A549 (cell line): ENCODE data around the gene SLC9A3. TPM values are rescaled to one million over a fixed set of nuclear protein-coding genes. Genes with fewer than 3 reads are reported as not detected.

ENCODE experiments used
- ATAC-seq, 2 experiments: fragments of 200-7000 bp in 1 of 2; fragments of >200 bp in 1 of 2; cut with Nextera tagmentation in 1 of 2; cut with Tn5 transposase in 1 of 2; 3 replicates each; pipeline versions ENCODE4 v1.8.0 to v1.9.1; 2018 to 2020; ENCODE audit warnings: mild to moderate bottlenecking in 1 of 2, moderate library complexity in 1 of 2
- CTCF ChIA-PET: fragments of 300-600 bp; sonication (Branson Sonifier 250); formaldehyde crosslinking; extraction: SDS; loops from one replicate; lab custom pipeline; 2021; ENCODE audit warnings: antibody characterized with exemption, inconsistent platforms; lab: Yijun Ruan, JAX
- POLR2A ChIA-PET: fragments of 350-600 bp; formaldehyde crosslinking; extraction: SDS; loops from one replicate; lab custom pipeline; 2021; ENCODE audit warnings: antibody characterized with exemption, inconsistent platforms; lab: Yijun Ruan, JAX
- DNase-seq, 2 experiments: peaks; one replicate each; pipeline versions ENCODE4 v3.0.0 to v3.0.0-alpha.2; 2011 to 2016; ENCODE audit warnings: low read depth in 1 of 2, low spot score in 1 of 2
- FAIRE-seq: peaks from 2 replicates; lab custom pipeline; 2011; peaks lifted over from hg19 to GRCh38; lab: Jason Lieb, UNC
- H3K27ac ChIP-seq, 2 experiments: fragments of >200 bp; sonication (Bioruptor Twin); formaldehyde crosslinking; 3 replicates each; pipeline ENCODE4 v1.5.1; 2016 to 2017
- H3K4me1 ChIP-seq: fragments of >200 bp; sonication (Bioruptor Twin); formaldehyde crosslinking; 3 replicates; pipeline ENCODE4 v1.6.1; 2016
- H3K4me2 ChIP-seq: fragments of >200 bp; sonication (Bioruptor Twin); formaldehyde crosslinking; 3 replicates; pipeline ENCODE4 v1.6.1; 2016
- H3K4me3 ChIP-seq: fragments of >200 bp; sonication (Bioruptor Twin); formaldehyde crosslinking; 3 replicates; pipeline ENCODE4 v1.5.1; 2016
- H3K9me3 ChIP-seq: fragments of >200 bp; sonication (Bioruptor Twin); formaldehyde crosslinking; 3 replicates; pipeline ENCODE4 v1.6.1; 2016
- ATOH8 ChIP-seq: fragments of 250-450 bp; sonication (Bioruptor Pico); IDR thresholded peaks from 2 replicates; pipeline ENCODE4 v1.5.0; 2020; ENCODE audit warnings: low read depth, mild to moderate bottlenecking, moderate library complexity
- BCL3 ChIP-seq: fragments of >200 bp; sonication (Bioruptor Twin); formaldehyde crosslinking; IDR thresholded peaks from 3 replicates; pipeline ENCODE4 v1.6.1; 2016
- CBX2 ChIP-seq: fragments of 200-600 bp; sonication (generic); IDR thresholded peaks from 2 replicates; pipeline ENCODE4 v1.6.1; 2016; ENCODE audit warnings: low read depth, mild to moderate bottlenecking, borderline replicate concordance
- CEBPB ChIP-seq, 2 experiments: fragments of >200 bp in 1 of 2; sonication (Bioruptor Twin) in 1 of 2; formaldehyde crosslinking in 1 of 2; IDR thresholded peaks; 2 replicates each; pipeline ENCODE4 v1.6.1; 2012 to 2016
- CHD2 ChIP-seq: fragments of 150-350 bp; IDR thresholded peaks from 2 replicates; pipeline ENCODE4 v1.6.1; 2014; ENCODE audit warnings: low read length; ENCODE audit not compliant: partially characterized antibody
- CHD4 ChIP-seq: fragments of 200-600 bp; sonication (generic); IDR thresholded peaks from 2 replicates; pipeline ENCODE4 v1.6.1; 2016; ENCODE audit warnings: antibody characterized with exemption, mild to moderate bottlenecking, borderline replicate concordance
- ELK1 ChIP-seq: fragments of 150-350 bp; IDR thresholded peaks from 2 replicates; pipeline ENCODE4 v1.6.1; 2014; ENCODE audit warnings: low read depth, mild to moderate bottlenecking, low read length
- EP300 ChIP-seq, 2 experiments: fragments of >200 bp; sonication (Bioruptor Twin); formaldehyde crosslinking; IDR thresholded peaks; 2 replicates in 1 of 2; 3 replicates in 1 of 2; pipeline ENCODE4 v1.6.1; 2016 to 2017
- ESRRA ChIP-seq: fragments of 150-350 bp; IDR thresholded peaks from 2 replicates; pipeline ENCODE4 v1.6.1; 2014; ENCODE audit warnings: mild to moderate bottlenecking, low read length, borderline replicate concordance
- FOSB ChIP-seq: fragments of 250-450 bp; sonication (Bioruptor Pico); IDR thresholded peaks from 2 replicates; pipeline ENCODE4 v1.5.0; 2020; ENCODE audit warnings: mild to moderate bottlenecking, moderate library complexity
- FOSL2 ChIP-seq, 2 experiments: fragments of 450-650 bp in 1 of 2; fragments of >200 bp in 1 of 2; sonication (Bioruptor Twin) in 1 of 2; formaldehyde crosslinking; IDR thresholded peaks; 2 replicates each; pipeline versions ENCODE4 v1.5.0 to v1.6.1; 2016 to 2020; ENCODE audit warnings: mild to moderate bottlenecking in 1 of 2, moderate library complexity in 1 of 2
- FOXS1 ChIP-seq: fragments of 250-450 bp; sonication (Bioruptor Pico); IDR thresholded peaks from 2 replicates; pipeline ENCODE4 v1.5.0; 2020; ENCODE audit warnings: mild to moderate bottlenecking, moderate library complexity
- GATA3 ChIP-seq: IDR thresholded peaks from 2 replicates; pipeline ENCODE4 v1.6.1; 2012; ENCODE audit warnings: borderline replicate concordance
- HES2 ChIP-seq: fragments of >200 bp; sonication (Bioruptor Twin); formaldehyde crosslinking; IDR thresholded peaks from 2 replicates; pipeline ENCODE4 v1.6.1; 2016
- HEYL ChIP-seq: fragments of 250-450 bp; sonication (Bioruptor Pico); IDR thresholded peaks from 2 replicates; pipeline ENCODE4 v1.8.0; 2021; ENCODE audit warnings: mild to moderate bottlenecking, moderate library complexity
- HOXB5 ChIP-seq: fragments of 250-450 bp; sonication (Bioruptor Pico); IDR thresholded peaks from 2 replicates; pipeline ENCODE4 v1.5.0; 2020; ENCODE audit warnings: mild to moderate bottlenecking, moderate library complexity
- JUN ChIP-seq, 2 experiments: fragments of >200 bp; sonication (Bioruptor Twin); formaldehyde crosslinking; IDR thresholded peaks; 2 replicates in 1 of 2; 3 replicates in 1 of 2; pipeline ENCODE4 v1.6.1; 2016 to 2017
- JUNB ChIP-seq: fragments of >200 bp; sonication (Bioruptor Twin); formaldehyde crosslinking; IDR thresholded peaks from 2 replicates; pipeline ENCODE4 v1.6.1; 2016
- KDM1A ChIP-seq: fragments of 200-600 bp; sonication (generic); IDR thresholded peaks from 2 replicates; pipeline ENCODE4 v1.6.1; 2016; ENCODE audit warnings: low read depth, mild to moderate bottlenecking
- NR3C1 ChIP-seq: fragments of >200 bp; sonication (Bioruptor Twin); formaldehyde crosslinking; IDR thresholded peaks from 3 replicates; pipeline ENCODE4 v1.6.1; 2017
- PHF8 ChIP-seq: fragments of 200-600 bp; sonication (generic); IDR thresholded peaks from 2 replicates; pipeline ENCODE4 v1.6.1; 2016; ENCODE audit warnings: low read depth, mild to moderate bottlenecking, antibody characterized with exemption, moderate library complexity, borderline replicate concordance
- POLR2AphosphoS2 ChIP-seq: conservative IDR thresholded peaks from 2 replicates; pipeline ENCODE4 v1.6.1; 2012; ENCODE audit warnings: low read length, improper control_type of control experiment, inconsistent platforms
- RAD21 ChIP-seq, 2 experiments: fragments of >200 bp in 1 of 2; sonication (Bioruptor Twin) in 1 of 2; formaldehyde crosslinking in 1 of 2; IDR thresholded peaks in 1 of 2; conservative IDR thresholded peaks in 1 of 2; 2 replicates in 1 of 2; 3 replicates in 1 of 2; pipeline ENCODE4 v1.6.1; 2012 to 2018; ENCODE audit warnings: inconsistent platforms in 1 of 2
- RARB ChIP-seq: fragments of 250-450 bp; sonication (Bioruptor Pico); IDR thresholded peaks from 2 replicates; pipeline ENCODE4 v1.8.0; 2021; ENCODE audit warnings: mild to moderate bottlenecking, moderate library complexity
- SMC3 ChIP-seq: fragments of >200 bp; sonication (Bioruptor Twin); formaldehyde crosslinking; IDR thresholded peaks from 3 replicates; pipeline ENCODE4 v1.6.1; 2018; ENCODE audit warnings: inconsistent platforms
- TFCP2L1 ChIP-seq: fragments of 250-450 bp; sonication (Bioruptor Pico); IDR thresholded peaks from 2 replicates; pipeline ENCODE4 v1.5.0; 2021; ENCODE audit warnings: mild to moderate bottlenecking
- ZFP36 ChIP-seq: fragments of 450-650 bp; IDR thresholded peaks from 2 replicates; pipeline ENCODE4 v1.6.1; 2014; ENCODE audit warnings: borderline replicate concordance; ENCODE audit not compliant: partially characterized antibody
- ZSCAN20 ChIP-seq: fragments of 250-450 bp; sonication (Bioruptor Pico); IDR thresholded peaks from 2 replicates; pipeline ENCODE4 v1.8.0; 2022; ENCODE audit warnings: mild to moderate bottlenecking, moderate library complexity
- WGBS: methylation state at CpG from one replicate; pipeline ENCODE4 v1.1.6; 2017; ENCODE audit errors: missing lambda C conversion rate; 5-methylcytosine and 5-hydroxymethylcytosine counted together
- polyA plus RNA-seq, 4 experiments: library from polyadenylated mRNA; depleted of rRNA in 3 of 4; stranded (reverse); fragments of >200 nt; fragmentation: RNase III in 1 of 4; extraction: RNeasy Plus Mini Kit Qiagen cat#74134 plus additional on column Dnase treatment in 1 of 4; gene quantifications; 2 replicates in 3 of 4; 3 replicates in 1 of 4; pipeline ENCODE4 v1.2.3, GENCODE V29; 2011 to 2017
- TF ChIP-seq, protein P1 (sequence below): IDR thresholded peaks from 2 replicates; pipeline ENCODE4 v1.6.1; 2012
- TF ChIP-seq, protein P2 (sequence below): IDR thresholded peaks from 2 replicates; pipeline ENCODE4 v1.6.1; 2012

The SLC9A3 gene
- polyA plus RNA-seq, 2 of the 4 experiments (the other 2 are of a cell fraction): 1.3 TPM

DNA sequence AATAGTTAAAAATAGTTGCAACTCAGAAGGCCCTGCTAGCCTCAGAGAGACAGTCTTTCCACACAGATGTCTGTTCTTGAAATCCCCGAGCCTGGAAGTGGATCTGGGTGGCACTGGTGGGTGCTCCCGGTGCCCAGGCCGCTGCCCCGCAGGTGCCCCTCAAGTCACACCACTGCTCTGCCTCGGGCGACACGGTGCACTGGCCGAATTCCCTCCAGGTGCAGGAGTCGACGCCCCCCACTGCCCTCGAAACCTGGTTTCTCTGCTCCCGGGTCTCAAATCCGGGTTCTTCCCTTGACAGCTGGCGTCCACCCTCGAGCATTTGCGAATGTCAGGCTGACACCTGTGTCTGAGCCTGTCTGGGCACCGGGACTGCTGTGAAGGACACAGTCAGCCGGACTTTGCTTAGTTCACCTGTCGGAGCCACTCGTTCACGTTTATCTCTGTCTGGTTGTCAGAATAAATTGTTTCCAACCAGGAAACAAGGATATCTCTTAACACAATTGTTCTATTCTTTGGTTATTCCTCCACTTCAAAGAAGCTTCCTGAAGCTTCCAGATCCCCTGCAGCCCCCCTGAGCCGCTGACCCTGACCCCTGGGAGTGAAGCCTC, 27.1 kb downstream of the SLC9A3 start:
- Histone ChIP-seq H3K27ac (no peak overlapping the region), H3K4me1 (no peaks in the 10 kb centered on the region), H3K9me3 (no peaks in the 10 kb centered on the region), H3K4me3 (no peak overlapping the region), H3K4me2 (no peak overlapping the region)
- no peak for ATAC-seq
- TF ChIP-seq CHD2 (no peak), POLR2AphosphoS2 (no peak), ZFP36 (no peak), RARB (CRISPR knock-in tag) (no peak), ATOH8 (no peak), CHD4 (no peak), KDM1A (no peak), BCL3 (no peak), JUNB (no peak), FOSL2 (IDR thresholded peaks at IDR 0.05) (no peak), FOSL2 (CRISPR knock-in tag; IDR thresholded peaks at IDR 0.05) (no peak), NR3C1 (no peak), SMC3 (no peak), EP300 (IDR thresholded peaks at IDR 0.05) (no peak), ZSCAN20 (no peak), RAD21 (conservative IDR thresholded peaks at IDR 0.05 in 1 of 2, IDR thresholded peaks at IDR 0.05 in 1 of 2) (no peak), FOXS1 (CRISPR knock-in tag) (no peak)
- TF ChIP-seq, protein P1, sequence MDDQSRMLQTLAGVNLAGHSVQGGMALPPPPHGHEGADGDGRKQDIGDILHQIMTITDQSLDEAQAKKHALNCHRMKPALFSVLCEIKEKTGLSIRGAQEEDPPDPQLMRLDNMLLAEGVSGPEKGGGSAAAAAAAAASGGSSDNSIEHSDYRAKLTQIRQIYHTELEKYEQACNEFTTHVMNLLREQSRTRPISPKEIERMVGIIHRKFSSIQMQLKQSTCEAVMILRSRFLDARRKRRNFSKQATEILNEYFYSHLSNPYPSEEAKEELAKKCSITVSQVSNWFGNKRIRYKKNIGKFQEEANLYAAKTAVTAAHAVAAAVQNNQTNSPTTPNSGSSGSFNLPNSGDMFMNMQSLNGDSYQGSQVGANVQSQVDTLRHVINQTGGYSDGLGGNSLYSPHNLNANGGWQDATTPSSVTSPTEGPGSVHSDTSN: no peak
- TF ChIP-seq, protein P2, sequence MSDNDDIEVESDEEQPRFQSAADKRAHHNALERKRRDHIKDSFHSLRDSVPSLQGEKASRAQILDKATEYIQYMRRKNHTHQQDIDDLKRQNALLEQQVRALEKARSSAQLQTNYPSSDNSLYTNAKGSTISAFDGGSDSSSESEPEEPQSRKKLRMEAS: no peak
- 41% methylated on average over 21 of the region's 22 CpGs for WGBS
- no peak for DNase-seq
- ChIA-PET CTCF (no interaction called here), POLR2A (no interaction called here)
- FAIRE-seq: no peak

- POLR2A ChIA-PET: no interaction called here
- Histone ChIP-seq H3K27ac (no peak overlapping the region), H3K4me3 (no peak overlapping the region), H3K9me3 (no peaks in the 10 kb centered on the region), H3K4me2 (no peak overlapping the region), H3K4me1 (no peaks in the 10 kb centered on the region)
- ATAC-seq (no peak), DNase-seq (no peak), FAIRE-seq (no peak)
- TF ChIP-seq HOXB5 (CRISPR knock-in tag): no peak
- 43% methylated on average over 19 of the region's 19 CpGs for WGBS
- CTCF ChIA-PET: no interaction called here
These were observed 28.2 kb downstream of the SLC9A3 start for GRCh38 chr5:496028-496427.

GRCh38 chr5:494667-495255, 29.5 kb downstream of the SLC9A3 start:
- Histone ChIP-seq H3K4me3 (no peak overlapping the region), H3K9me3 (no peaks in the 10 kb centered on the region), H3K4me1 (no peaks in the 10 kb centered on the region), H3K4me2 (no peak overlapping the region), H3K27ac (no peak overlapping the region)
- 68% methylated on average over 38 of the region's 38 CpGs for WGBS
- TF ChIP-seq NR3C1 (no peak), RAD21 (conservative IDR thresholded peaks at IDR 0.05 in 1 of 2, IDR thresholded peaks at IDR 0.05 in 1 of 2) (no peak), SMC3 (no peak), ESRRA (no peak), CBX2 (no peak), HEYL (CRISPR knock-in tag) (no peak), FOSB (CRISPR knock-in tag) (no peak), GATA3 (no peak), ELK1 (no peak), CEBPB (IDR thresholded peaks at IDR 0.05) (no peak), TFCP2L1 (no peak), PHF8 (no peak), ZFP36 (no peak), EP300 (IDR thresholded peaks at IDR 0.05) (no peak), HES2 (no peak), JUN (IDR thresholded peaks at IDR 0.05) (no peak)
- TF ChIP-seq, protein P2: no peak
- ChIA-PET CTCF (no interaction called here), POLR2A (no interaction called here)
- DNase-seq: no peak
- no peak for ATAC-seq
- no peak for FAIRE-seq
